NCI-H2029 (cell line): Measurements from ENCODE around the gene PPP1R15A.
A peak's percentile ranks its signal among the peaks of the same experiment; 100 is the strongest.
"Not testable (repeated sequence)": the region's sequence is repeated elsewhere in the genome, so short reads cannot be mapped to it uniquely, and the experiment has no call there.

ENCODE experiments used
- DNase-seq: peaks from one replicate; lab custom pipeline; 2025; lab: John Stamatoyannopoulos, UW

The PPP1R15A gene

GRCh38 chr19:48881741-48882657, 9.8 kb downstream of the PPP1R15A start:
- no peak for DNase-seq

- no peak for DNase-seq
Measured at GRCh38 chr19:48883726-48884125, 11.5 kb downstream of the PPP1R15A start.

- DNase-seq, result no peak
Measured at GRCh38 chr19:48887861-48888612, 15.8 kb downstream of the PPP1R15A start.

- not testable (repeated sequence) for DNase-seq
Measured at GRCh38 chr19:48889496-48889895, 17.3 kb downstream of the PPP1R15A start.

- no peak for DNase-seq
Measured at GRCh38 chr19:48890551-48890950, 18.3 kb downstream of the PPP1R15A start.

GRCh38 chr19:48895226-48895625, 23.0 kb downstream of the PPP1R15A start:
- DNase-seq, result no peak

GRCh38 chr19:48896191-48896720, 24.0 kb downstream of the PPP1R15A start:
- no peak for DNase-seq

- DNase-seq, result no peak
Measured at GRCh38 chr19:48897181-48897580, 25.0 kb downstream of the PPP1R15A start.

GRCh38 chr19:48899386-48899749, 27.1 kb downstream of the PPP1R15A start:
- not testable (repeated sequence) for DNase-seq

- peak; percentile 97 for DNase-seq
Measured at GRCh38 chr19:48899781-48900476, 27.7 kb downstream of the PPP1R15A start, which contains the start of gene NUCB1. Gene NUCB1, plus strand, starts transcription at chr19:48900312. Its CDS starts 485 bp downstream, at chr19:48900797.

- no peak for DNase-seq
Measured at GRCh38 chr19:48900477-48901406, 28.5 kb downstream of the PPP1R15A start.

GRCh38 chr19:48902291-48902690, 30.1 kb downstream of the PPP1R15A start:
- not testable (repeated sequence) for DNase-seq

- not testable (repeated sequence) for DNase-seq
Measured at GRCh38 chr19:48903788-48904187, 31.6 kb downstream of the PPP1R15A start.

GRCh38 chr19:48905664-48906063, 33.4 kb downstream of the PPP1R15A start:
- no peak for DNase-seq

GRCh38 chr19:48906324-48906723, 34.1 kb downstream of the PPP1R15A start:
- DNase-seq, result no peak

GRCh38 chr19:48907671-48908070, 35.5 kb downstream of the PPP1R15A start:
- no peak for DNase-seq

GRCh38 chr19:48909424-48910077, 37.3 kb downstream of the PPP1R15A start:
- not testable (repeated sequence) for DNase-seq

GRCh38 chr19:48910803-48911202, 38.6 kb downstream of the PPP1R15A start:
- no peak for DNase-seq

GRCh38 chr19:48913114-48913889, 41.1 kb downstream of the PPP1R15A start:
- no peak for DNase-seq

- no peak for DNase-seq
Measured at GRCh38 chr19:48914181-48914580, 42.0 kb downstream of the PPP1R15A start.
